Measurements from ENCODE around the gene BLID.

- TF ChIP-seq, protein P1, sequence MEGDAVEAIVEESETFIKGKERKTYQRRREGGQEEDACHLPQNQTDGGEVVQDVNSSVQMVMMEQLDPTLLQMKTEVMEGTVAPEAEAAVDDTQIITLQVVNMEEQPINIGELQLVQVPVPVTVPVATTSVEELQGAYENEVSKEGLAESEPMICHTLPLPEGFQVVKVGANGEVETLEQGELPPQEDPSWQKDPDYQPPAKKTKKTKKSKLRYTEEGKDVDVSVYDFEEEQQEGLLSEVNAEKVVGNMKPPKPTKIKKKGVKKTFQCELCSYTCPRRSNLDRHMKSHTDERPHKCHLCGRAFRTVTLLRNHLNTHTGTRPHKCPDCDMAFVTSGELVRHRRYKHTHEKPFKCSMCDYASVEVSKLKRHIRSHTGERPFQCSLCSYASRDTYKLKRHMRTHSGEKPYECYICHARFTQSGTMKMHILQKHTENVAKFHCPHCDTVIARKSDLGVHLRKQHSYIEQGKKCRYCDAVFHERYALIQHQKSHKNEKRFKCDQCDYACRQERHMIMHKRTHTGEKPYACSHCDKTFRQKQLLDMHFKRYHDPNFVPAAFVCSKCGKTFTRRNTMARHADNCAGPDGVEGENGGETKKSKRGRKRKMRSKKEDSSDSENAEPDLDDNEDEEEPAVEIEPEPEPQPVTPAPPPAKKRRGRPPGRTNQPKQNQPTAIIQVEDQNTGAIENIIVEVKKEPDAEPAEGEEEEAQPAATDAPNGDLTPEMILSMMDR (conservative IDR thresholded peaks at IDR 0.05 in 1 of 2, IDR thresholded peaks at IDR 0.05 in 1 of 2; ENCODE audit: extremely low read depth in 1 of 2, insufficient read depth in 1 of 2, low read depth in 1 of 2, low read length in 2 of 2), result no peak
- no peak for TF ChIP-seq EZH2 (IDR thresholded peaks at IDR 0.05; ENCODE audit: borderline replicate concordance, low read length)
Observed at GRCh38 chr11:122146475-122146874, 30.5 kb upstream of the BLID start.
